ENCODE results near the gene TWNK.

TWNK gene

GRCh38 chr10:101014966-101015581 is 27.7 kb downstream of the TWNK start:
- TF ChIP-seq CTCF (IDR thresholded peaks at IDR 0.05; ENCODE audit: low read depth, low read length), result no peak
- no peak overlapping the region for H3K4me3 ChIP-seq (ENCODE audit: low read depth, low read length)
- peak; percentile 92 for DNase-seq (ENCODE audit: low read depth, low spot score)
- in situ Hi-C loops (cut with HindIII; ENCODE audit: low sequenced_read_pairs), result no loop called here

GRCh38 chr10:101015582-101015973 is 28.2 kb downstream of the TWNK start:
- in situ Hi-C loops (cut with HindIII; ENCODE audit: low sequenced_read_pairs), result no loop called here
- H3K4me3 ChIP-seq (ENCODE audit: low read depth, low read length), result no peak overlapping the region
- no peak for DNase-seq (ENCODE audit: low read depth, low spot score)
- TF ChIP-seq CTCF (IDR thresholded peaks at IDR 0.05; ENCODE audit: low read depth, low read length), result no peak

- no peak for DNase-seq (ENCODE audit: low read depth, low spot score)
Measured at GRCh38 chr10:101016814-101017213, 29.5 kb downstream of the TWNK start.

GRCh38 chr10:101018118-101018599 is 30.8 kb downstream of the TWNK start:
- H3K4me3 ChIP-seq (ENCODE audit: low read depth, low read length), result no peak overlapping the region
- in situ Hi-C loops (cut with HindIII; ENCODE audit: low sequenced_read_pairs), result no loop called here
- no peak for TF ChIP-seq CTCF (IDR thresholded peaks at IDR 0.05; ENCODE audit: low read depth, low read length)
- DNase-seq (ENCODE audit: low read depth, low spot score), result no peak

More at GRCh38 chr10:101016814-101017213, 29.5 kb downstream of the TWNK start:
- in situ Hi-C loops (cut with HindIII; ENCODE audit: low sequenced_read_pairs), result no loop called here
- no peak overlapping the region for H3K4me3 ChIP-seq (ENCODE audit: low read depth, low read length)
- TF ChIP-seq CTCF (IDR thresholded peaks at IDR 0.05; ENCODE audit: low read depth, low read length), result no peak

- DNase-seq (ENCODE audit: low read depth, low spot score), result peak; percentile 81
- in situ Hi-C loops (cut with HindIII; ENCODE audit: low sequenced_read_pairs), result no loop called here
- no peak overlapping the region for H3K4me3 ChIP-seq (ENCODE audit: low read depth, low read length)
- peak; percentile 82 for TF ChIP-seq CTCF (IDR thresholded peaks at IDR 0.05; ENCODE audit: low read depth, low read length)
Measured at GRCh38 chr10:101018600-101019439, 31.5 kb downstream of the TWNK start.

GRCh38 chr10:101019440-101019703 is 32.0 kb downstream of the TWNK start:
- in situ Hi-C loops (cut with HindIII; ENCODE audit: low sequenced_read_pairs), result no loop called here
- no peak overlapping the region for H3K4me3 ChIP-seq (ENCODE audit: low read depth, low read length)
- no peak for DNase-seq (ENCODE audit: low read depth, low spot score)
- TF ChIP-seq CTCF (IDR thresholded peaks at IDR 0.05; ENCODE audit: low read depth, low read length), result no peak

Measured in astrocyte of the spinal cord (primary cell).